ENCODE results near the gene SLC11A2. TPM values are rescaled to one million over a fixed set of nuclear protein-coding genes. Genes with fewer than 3 reads are reported as not detected.

Gene SLC11A2
- total RNA-seq, 1 experiment from 2014 or later = 47.9 TPM

GRCh38 chr12:51011955-51012354 lies 14.2 kb downstream of the SLC11A2 start:
- Histone ChIP-seq H3K79me1 (ENCODE audit: insufficient read depth, low read depth, low read length, poor library complexity, severe bottlenecking) (peaks cover 8% of the 10 kb centered on the region), H3K56ac (ENCODE audit: insufficient read length, low read depth, low read length) (no peak overlapping the region), H2BK120ac (ENCODE audit: low read depth, low read length, poor library complexity, severe bottlenecking) (no peak overlapping the region), H2BK15ac (ENCODE audit: low read depth, low read length) (no peak overlapping the region), H3T11ph (ENCODE audit: low read length) (no peak overlapping the region), H3K14ac (ENCODE audit: insufficient read depth, low read length) (no peak overlapping the region), H3K9ac (ENCODE audit: extremely low read depth, insufficient read length, low read length) (no peak overlapping the region), H3K23me2 (ENCODE audit: insufficient read length, low read depth, low read length, poor library complexity, severe bottlenecking) (no peaks in the 10 kb centered on the region), H4K91ac (ENCODE audit: insufficient read length, low read depth, low read length) (no peak overlapping the region), H3K4me2 (ENCODE audit: insufficient read depth, insufficient read length, low read length) (no peak overlapping the region), H3K27me3 (ENCODE audit: insufficient read depth, low read length) (no peaks in the 10 kb centered on the region), H2AFZ (ENCODE audit: low read length) (no peak overlapping the region), H3K23ac (ENCODE audit: insufficient read length, low read depth, low read length) (no peak overlapping the region), H4K5ac (ENCODE audit: insufficient read length, low read depth, low read length) (no peak overlapping the region), H2AK5ac (ENCODE audit: insufficient read length, low read length) (no peak overlapping the region), H4K8ac (replicated peaks; ENCODE audit: insufficient read length, low read depth, low read length) (no peak overlapping the region), H3K18ac (ENCODE audit: insufficient read length, low read depth, low read length) (no peak overlapping the region), H2BK12ac (ENCODE audit: insufficient read length, low read depth, low read length) (no peak overlapping the region), H3K79me2 (ENCODE audit: insufficient read depth, low read length) (peaks cover 3% of the 10 kb centered on the region; the same call in 1 of the 2 replicates), H3K27ac (ENCODE audit: insufficient read length, low read depth, low read length) (no peak overlapping the region), H3K4ac (ENCODE audit: low read depth, low read length) (no peak overlapping the region), H2BK5ac (ENCODE audit: insufficient read length, low read length) (no peak overlapping the region), H2BK20ac (ENCODE audit: low read depth, low read length, poor library complexity, severe bottlenecking) (no peak overlapping the region), H3K4me1 (ENCODE audit: insufficient read depth, low read length) (no peaks in the 10 kb centered on the region), H4K20me1 (ENCODE audit: control insufficient read depth, insufficient read depth, insufficient read length) (no peaks in the 10 kb centered on the region), H3K9me3 (ENCODE audit: control insufficient read depth, low read depth, low read length) (no peaks in the 10 kb centered on the region)
- no CpG with 5 or more reads among the region's 4 CpGs for WGBS (ENCODE audit: extremely low coverage, insufficient read length, low lambda C conversion rate)
- peak overlapping the region in 1 of 3 experiments; percentile 44; a peak in 1 of 7 replicates for H3K27ac Mint-ChIP-seq
- H3K36me3 Mint-ChIP-seq (ENCODE audit: insufficient read depth in 1 of 3, low read depth in 3 of 3) = peaks cover 13 to 19% (median 16%) of the 10 kb centered on the region in 3 experiments
- no peaks in the 10 kb centered on the region for H3K27me3 Mint-ChIP-seq (ENCODE audit: low read depth)
- no peak for DNase-seq
- TF ChIP-seq CTCF (conservative IDR thresholded peaks at IDR 0.05) = no peak
- H3K9me3 Mint-ChIP-seq = no peaks in the 10 kb centered on the region
- peaks cover 30 to 38% of the 10 kb centered on the region in 2 experiments for H3K4me1 Mint-ChIP-seq
- H3K4me3 Mint-ChIP-seq = no peak overlapping the region

All from H9 (cell line).